ENCODE measurements around the gene LRRC8D.

The LRRC8D gene

GRCh38 chr1:89872567-89872966, 51.7 kb downstream of the LRRC8D start:
- no peak for DNase-seq

GRCh38 chr1:89873288-89873687, 52.5 kb downstream of the LRRC8D start:
- no peak for DNase-seq

- no peak for DNase-seq
Observed at GRCh38 chr1:89873770-89874169, 52.9 kb downstream of the LRRC8D start.

GRCh38 chr1:89876463-89876862, 55.6 kb downstream of the LRRC8D start:
- DNase-seq = no peak

GRCh38 chr1:89877756-89878155, 56.9 kb downstream of the LRRC8D start:
- DNase-seq = no peak

GRCh38 chr1:89878256-89878655, 57.4 kb downstream of the LRRC8D start:
- DNase-seq = no peak

GRCh38 chr1:89880679-89881078, 59.8 kb downstream of the LRRC8D start:
- DNase-seq = no peak

- no peak for DNase-seq
Observed at GRCh38 chr1:89881415-89882058, 60.7 kb downstream of the LRRC8D start.

GRCh38 chr1:89882348-89883029, 61.7 kb downstream of the LRRC8D start:
- DNase-seq = no peak

GRCh38 chr1:89883030-89883379, 62.2 kb downstream of the LRRC8D start:
- DNase-seq = no peak

- DNase-seq = no peak
Observed at GRCh38 chr1:89884718-89885596, 64.1 kb downstream of the LRRC8D start.

- no peak for DNase-seq
Observed at GRCh38 chr1:89887270-89887669, 66.4 kb downstream of the LRRC8D start.

- no peak for DNase-seq
Observed at GRCh38 chr1:89887713-89888112, 66.9 kb downstream of the LRRC8D start.

- no peak for DNase-seq
Observed at GRCh38 chr1:89888480-89889322, 67.9 kb downstream of the LRRC8D start.

GRCh38 chr1:89889323-89889615, 68.4 kb downstream of the LRRC8D start:
- no peak for DNase-seq

GRCh38 chr1:89890085-89890752, 69.4 kb downstream of the LRRC8D start:
- DNase-seq = peak; percentile 71

- no peak for DNase-seq
Observed at GRCh38 chr1:89892816-89893215, 72.0 kb downstream of the LRRC8D start.

- DNase-seq = no peak
Observed at GRCh38 chr1:89894210-89895201, 73.7 kb downstream of the LRRC8D start.

- no peak for DNase-seq
Observed at GRCh38 chr1:89896105-89896942, 75.5 kb downstream of the LRRC8D start.

All from T1000 (cell line).